ENCODE results near the gene RTP3. TPM values are rescaled to one million over a fixed set of nuclear protein-coding genes. Genes with fewer than 3 reads are reported as not detected.

RTP3 gene
- total RNA-seq: not detected
- not detected for polyA plus RNA-seq
- long read RNA-seq, donor 1: 0 reads
- long read RNA-seq, donor 2: 0 reads
- long read RNA-seq, donor 3: 0 reads
- long read RNA-seq, donor 4: 0 reads
- long read RNA-seq, donor 5: 0 reads
- long read RNA-seq, donor 6: 0 reads
- long read RNA-seq, donor 7: 0 reads
- long read RNA-seq, donor 8: 0 reads
- long read RNA-seq, donor 9: 0 reads
- long read RNA-seq, donor 10: 0 reads

DNA sequence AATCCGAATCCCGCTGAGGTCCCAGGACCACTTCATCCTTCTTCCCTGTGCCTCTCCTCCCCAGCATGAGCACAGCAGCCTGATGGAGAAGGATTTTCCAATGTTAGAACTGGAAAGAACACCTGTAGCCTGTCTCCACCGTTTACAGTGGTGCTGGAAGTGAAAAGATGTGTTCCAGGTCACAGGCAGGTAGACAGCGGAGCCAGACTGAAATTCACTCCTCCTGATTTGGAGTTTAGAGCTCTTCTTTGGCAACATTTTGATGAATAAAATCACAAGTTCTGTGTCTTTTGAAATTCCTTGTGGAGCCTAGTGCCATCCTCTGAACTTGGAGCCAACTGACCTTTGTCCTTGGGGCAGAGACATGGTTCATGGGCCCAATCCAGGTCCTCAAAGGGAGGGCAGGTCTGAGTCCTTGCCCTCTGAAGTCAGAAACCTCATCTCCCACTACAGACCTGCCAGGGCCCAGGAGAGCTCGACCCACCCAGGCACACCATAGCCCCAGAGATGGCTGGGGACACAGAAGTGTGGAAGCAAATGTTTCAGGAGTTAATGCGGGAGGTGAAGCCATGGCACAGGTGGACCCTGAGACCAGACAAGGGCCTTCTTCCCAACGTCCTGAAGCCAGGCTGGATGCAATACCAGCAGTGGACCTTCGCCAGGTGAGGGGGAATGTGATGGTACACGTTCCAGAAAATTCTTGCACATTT is at the start of gene RTP3:
RTP3 (plus strand) TSS at position 421 of the 710 bp plus-strand sequence; CDS start at position 508, 87 bp downstream.
- no peak within 1 kb of the TSS for H3K4me3 ChIP-seq
- H3K27ac ChIP-seq: no peak within 1 kb of the TSS
- TF ChIP-seq POLR2AphosphoS5 (IDR thresholded peaks at IDR 0.05): no peak
- no peaks in the 10 kb centered on the region for H3K27me3 ChIP-seq
- no peaks in the 10 kb centered on the region for H3K9me3 ChIP-seq
- 73 to 80% (median 77%) methylated on average over 8 to 9 of the region's 9 CpGs for WGBS, 5 donors
- H3K36me3 ChIP-seq: no peaks in the 10 kb centered on the region
- DNase-seq: no peak
- intact Hi-C loops (cut with DNase I; ENCODE audit: low total_unique reads): no loop called here
- peaks cover 0 to 4% (median 0%) of the 10 kb centered on the region in 4 donors for H3K4me1 ChIP-seq

DNA sequence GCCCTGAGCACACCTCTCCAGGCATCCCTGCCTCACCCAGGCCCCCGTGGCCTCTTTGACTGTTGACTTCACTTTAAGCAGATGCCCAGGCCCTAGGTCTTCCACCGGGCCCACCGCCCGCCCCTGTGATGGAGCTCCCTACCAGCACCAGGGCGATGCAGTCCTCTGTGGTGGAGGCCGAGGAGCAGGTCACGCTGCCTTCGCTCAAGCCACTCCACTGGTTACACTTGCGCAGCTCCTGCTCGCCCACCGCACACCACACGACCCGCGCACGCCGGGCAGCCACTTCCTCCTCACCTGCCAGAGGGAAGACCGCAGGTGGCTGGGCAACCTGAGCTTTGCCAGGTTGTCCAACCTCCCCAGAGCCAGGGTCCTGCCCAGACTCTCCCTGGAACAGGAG is 49.1 kb upstream of the RTP3 start:
- Histone ChIP-seq H3K4me3 (no peak overlapping the region), H3K4me1 (no peaks in the 10 kb centered on the region), H3K9me3 (no peaks in the 10 kb centered on the region), H3K27ac (no peak overlapping the region), H3K36me3 (peaks cover 0 to 27% (median 15%) of the 10 kb centered on the region in 4 donors), H3K27me3 (no peaks in the 10 kb centered on the region)
- DNase-seq: no peak
- TF ChIP-seq, protein P1, sequence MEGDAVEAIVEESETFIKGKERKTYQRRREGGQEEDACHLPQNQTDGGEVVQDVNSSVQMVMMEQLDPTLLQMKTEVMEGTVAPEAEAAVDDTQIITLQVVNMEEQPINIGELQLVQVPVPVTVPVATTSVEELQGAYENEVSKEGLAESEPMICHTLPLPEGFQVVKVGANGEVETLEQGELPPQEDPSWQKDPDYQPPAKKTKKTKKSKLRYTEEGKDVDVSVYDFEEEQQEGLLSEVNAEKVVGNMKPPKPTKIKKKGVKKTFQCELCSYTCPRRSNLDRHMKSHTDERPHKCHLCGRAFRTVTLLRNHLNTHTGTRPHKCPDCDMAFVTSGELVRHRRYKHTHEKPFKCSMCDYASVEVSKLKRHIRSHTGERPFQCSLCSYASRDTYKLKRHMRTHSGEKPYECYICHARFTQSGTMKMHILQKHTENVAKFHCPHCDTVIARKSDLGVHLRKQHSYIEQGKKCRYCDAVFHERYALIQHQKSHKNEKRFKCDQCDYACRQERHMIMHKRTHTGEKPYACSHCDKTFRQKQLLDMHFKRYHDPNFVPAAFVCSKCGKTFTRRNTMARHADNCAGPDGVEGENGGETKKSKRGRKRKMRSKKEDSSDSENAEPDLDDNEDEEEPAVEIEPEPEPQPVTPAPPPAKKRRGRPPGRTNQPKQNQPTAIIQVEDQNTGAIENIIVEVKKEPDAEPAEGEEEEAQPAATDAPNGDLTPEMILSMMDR (IDR thresholded peaks at IDR 0.05): no peak
- no peak for TF ChIP-seq POLR2A (IDR thresholded peaks at IDR 0.05)
- TF ChIP-seq EP300 (IDR thresholded peaks at IDR 0.05): no peak
- TF ChIP-seq POLR2AphosphoS5 (IDR thresholded peaks at IDR 0.05): no peak
- 86 to 96% (median 92%) methylated on average over 6 to 17 of the region's 17 CpGs for WGBS, 5 donors
- intact Hi-C loops (cut with DNase I; ENCODE audit: low total_unique reads): no loop called here

DNA sequence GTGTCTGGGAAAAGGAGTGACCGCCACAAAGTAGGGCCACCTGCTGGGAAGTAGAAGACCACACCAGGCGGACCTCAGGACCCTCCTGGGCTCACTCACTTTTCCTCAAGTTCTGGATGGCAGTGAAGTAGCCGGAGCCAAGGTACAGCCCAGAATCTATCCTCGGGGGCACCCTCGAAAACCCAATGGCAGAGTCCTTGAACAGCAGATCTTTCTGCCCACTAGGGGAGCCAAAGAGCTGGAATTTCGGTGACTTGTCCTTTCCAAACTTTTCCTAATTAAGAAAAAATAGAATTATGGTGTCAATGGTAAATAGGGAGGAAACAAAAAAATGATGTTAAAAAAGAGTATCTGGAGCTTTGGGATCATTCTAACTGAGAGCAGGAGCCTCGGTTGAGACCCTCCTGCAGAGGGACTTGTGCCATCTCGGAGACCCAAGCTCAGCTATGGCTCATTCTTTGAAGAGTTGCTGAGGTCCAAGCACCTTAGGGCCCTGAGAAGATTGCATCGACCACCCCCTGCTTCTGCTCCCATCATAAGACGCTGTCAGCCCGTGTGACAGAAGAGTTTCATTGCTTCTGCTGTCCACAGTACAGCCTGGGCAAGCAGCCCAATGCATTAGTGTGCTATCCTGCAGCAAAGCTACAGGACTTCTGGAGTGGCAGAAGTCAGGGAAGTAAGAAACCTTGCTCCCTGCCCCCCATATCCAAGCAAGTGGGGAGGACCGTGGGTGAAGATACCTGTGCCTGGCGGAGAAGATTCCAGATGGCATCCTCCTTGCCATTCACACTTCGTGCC is 47.8 kb upstream of the RTP3 start:
- H3K36me3 ChIP-seq: peaks cover 0 to 25% (median 12%) of the 10 kb centered on the region in 4 donors
- TF ChIP-seq, protein P1 (IDR thresholded peaks at IDR 0.05): peak in 4 of 7 experiments; percentile 5 to 47 (median 26)
- no peak for TF ChIP-seq EP300 (IDR thresholded peaks at IDR 0.05)

DNA sequence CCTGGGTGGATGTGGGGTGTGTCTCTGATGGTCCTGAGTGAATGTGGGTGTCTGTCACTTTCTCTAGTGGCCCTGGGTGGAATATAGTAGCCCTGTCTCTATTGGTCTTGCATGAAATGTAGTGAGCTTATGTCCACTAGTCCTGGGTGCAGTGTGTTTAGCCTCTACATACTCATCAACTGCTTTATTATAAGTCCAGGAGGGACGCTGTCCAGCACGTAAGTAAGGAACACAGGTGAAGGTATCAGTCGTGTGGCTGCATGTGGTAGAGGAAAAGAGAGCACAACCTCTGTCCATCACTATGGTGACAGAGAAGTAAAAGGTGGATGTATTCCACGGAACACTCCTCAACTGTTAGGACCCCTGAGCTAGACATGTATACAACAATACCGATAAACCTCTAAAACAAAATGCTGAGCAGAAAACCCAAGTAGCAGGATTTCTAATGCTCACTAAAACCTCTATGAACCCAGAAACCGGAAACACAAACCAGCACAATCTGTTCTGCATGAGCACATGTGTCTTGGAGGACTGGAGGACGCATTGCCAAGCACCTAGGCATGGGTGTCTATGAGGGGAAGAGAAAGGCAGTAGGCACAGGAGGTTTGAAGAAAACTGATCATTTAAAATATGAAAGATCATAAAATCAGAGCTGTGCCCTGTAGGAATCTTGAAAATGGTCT is 44.1 kb upstream of the RTP3 start:
- H3K4me1 ChIP-seq: no peaks in the 10 kb centered on the region

More for the DNA sequence above, 47.8 kb upstream of the RTP3 start:
- Histone ChIP-seq H3K27ac (no peak overlapping the region), H3K4me1 (no peaks in the 10 kb centered on the region), H3K9me3 (no peaks in the 10 kb centered on the region), H3K4me3 (no peak overlapping the region), H3K27me3 (no peaks in the 10 kb centered on the region)
- intact Hi-C loops (cut with DNase I; ENCODE audit: low total_unique reads): no loop called here
- no peak for DNase-seq
- 62 to 79% (median 73%) methylated on average over 14 of the region's 14 CpGs for WGBS, 5 donors

More for the DNA sequence above, 44.1 kb upstream of the RTP3 start:
- DNase-seq: no peak
- no peak overlapping the region for H3K27ac ChIP-seq
- no peaks in the 10 kb centered on the region for H3K9me3 ChIP-seq
- peaks cover 0 to 17% (median 3%) of the 10 kb centered on the region in 4 donors for H3K36me3 ChIP-seq
- no peaks in the 10 kb centered on the region for H3K27me3 ChIP-seq
- intact Hi-C loops (cut with DNase I; ENCODE audit: low total_unique reads): no loop called here
- no peak overlapping the region for H3K4me3 ChIP-seq
- TF ChIP-seq, protein P1 (IDR thresholded peaks at IDR 0.05): no peak
- TF ChIP-seq EP300 (IDR thresholded peaks at IDR 0.05) (no peak), POLR2AphosphoS5 (IDR thresholded peaks at IDR 0.05) (no peak), POLR2A (IDR thresholded peaks at IDR 0.05) (no peak)
- WGBS, 5 donors: 67 to 76% (median 69%) methylated on average over 7 of the region's 7 CpGs

Measured in stomach (tissue), 19 donors.